ENCODE measurements around the gene SNTB2.

Gene SNTB2

DNA sequence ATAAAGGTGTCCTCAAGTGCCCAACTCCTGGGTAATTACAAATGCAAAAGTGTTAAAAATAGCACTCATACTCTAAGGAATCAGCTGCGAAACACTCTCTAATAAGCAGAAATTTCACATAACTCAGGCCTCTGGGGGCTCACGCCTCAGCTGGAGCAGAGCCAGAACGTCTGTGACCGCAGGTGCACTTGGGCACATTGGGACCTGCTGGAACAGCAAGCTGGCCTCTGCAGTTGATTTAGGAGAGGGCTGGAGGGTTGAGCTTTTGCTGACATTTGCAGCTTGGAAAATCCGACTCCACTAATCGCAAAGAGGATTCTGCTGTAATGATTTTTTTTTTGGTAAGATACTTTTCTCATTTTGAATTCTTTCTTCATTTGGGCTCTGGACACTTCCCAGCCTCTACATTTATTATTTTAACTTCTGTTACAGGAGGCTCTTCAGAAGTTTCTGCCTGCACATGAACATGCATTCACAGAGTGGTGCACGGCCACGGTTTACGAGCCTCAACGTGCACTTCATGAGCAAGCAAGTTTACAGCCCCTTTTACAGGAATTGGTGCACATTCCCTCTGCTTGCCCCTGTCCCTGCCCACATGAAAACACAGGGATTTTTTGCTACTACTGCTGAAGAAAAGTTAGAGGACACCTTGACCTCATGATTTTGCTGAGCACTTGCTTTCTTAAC, 4.1 kb upstream of the SNTB2 start:
- no peak for DNase-seq

DNA sequence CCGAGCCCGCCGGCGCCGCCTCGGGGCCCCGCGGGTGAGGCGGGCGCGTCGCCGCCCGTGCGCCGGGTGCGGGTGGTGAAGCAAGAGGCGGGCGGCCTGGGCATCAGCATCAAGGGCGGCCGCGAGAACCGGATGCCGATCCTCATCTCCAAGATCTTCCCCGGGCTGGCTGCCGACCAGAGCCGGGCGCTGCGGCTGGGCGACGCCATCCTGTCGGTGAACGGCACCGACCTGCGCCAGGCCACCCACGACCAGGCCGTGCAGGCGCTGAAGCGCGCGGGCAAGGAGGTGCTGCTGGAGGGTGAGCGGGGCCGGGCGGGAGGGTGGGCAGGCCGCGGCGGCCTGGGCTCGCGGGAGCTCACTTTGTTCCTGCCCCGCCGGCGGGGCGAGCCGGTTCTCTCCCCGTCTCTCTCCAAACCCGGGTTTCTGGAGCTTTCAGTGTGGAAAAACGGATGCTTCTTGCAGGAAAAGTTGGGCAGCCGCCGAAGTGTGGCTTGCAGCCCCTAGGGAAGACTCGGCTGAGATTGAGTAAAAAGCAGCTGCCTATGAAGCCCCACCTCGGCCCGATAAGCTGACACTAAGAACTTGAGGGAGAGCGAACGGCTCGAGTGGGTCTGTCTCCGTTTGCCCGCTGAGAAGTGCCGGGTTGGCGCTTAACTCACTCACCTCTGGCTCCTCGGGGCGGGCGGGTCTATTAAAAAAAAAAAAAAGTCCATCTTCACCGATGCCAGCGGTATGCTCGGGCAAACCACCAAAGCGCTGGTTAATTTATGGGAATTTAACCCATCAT, 677 bp downstream of the SNTB2 start:
- DNase-seq = peak; percentile 73

DNA sequence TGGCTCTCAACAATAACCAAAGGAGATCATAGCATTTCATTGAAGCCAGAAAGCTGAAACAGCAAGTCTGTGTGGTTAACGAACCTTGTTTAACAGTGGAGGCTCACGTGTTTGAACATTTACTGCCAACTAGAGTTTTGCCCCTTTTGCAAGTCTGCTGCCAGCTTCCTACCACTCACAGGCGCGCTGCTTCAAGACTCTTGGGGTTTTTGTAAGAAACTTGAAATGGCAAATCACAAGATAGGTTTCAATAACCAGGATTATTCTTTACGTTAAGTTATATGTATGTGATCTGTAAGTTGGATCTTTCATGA, 1.2 kb downstream of the SNTB2 start:
- DNase-seq = no peak

DNA sequence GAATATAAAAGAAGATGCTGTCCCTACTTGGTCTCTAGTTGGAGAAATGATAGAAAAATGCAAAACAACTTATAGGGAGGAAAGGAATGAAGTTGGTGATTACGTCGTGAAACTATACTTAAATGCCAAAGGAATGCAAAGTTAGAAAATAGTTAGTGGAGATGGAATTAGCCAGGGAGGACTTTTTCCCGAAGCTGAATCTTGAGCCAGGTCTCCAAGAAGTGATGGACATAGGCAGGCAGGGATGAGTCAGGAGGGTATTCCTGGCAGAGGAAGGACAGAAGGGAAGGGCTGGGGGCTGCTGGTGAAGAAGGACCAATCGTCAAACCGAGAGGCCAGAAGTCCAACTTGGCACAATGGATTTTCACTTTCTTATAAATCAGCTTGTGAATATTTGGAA, 1.8 kb downstream of the SNTB2 start:
- DNase-seq = no peak

DNA sequence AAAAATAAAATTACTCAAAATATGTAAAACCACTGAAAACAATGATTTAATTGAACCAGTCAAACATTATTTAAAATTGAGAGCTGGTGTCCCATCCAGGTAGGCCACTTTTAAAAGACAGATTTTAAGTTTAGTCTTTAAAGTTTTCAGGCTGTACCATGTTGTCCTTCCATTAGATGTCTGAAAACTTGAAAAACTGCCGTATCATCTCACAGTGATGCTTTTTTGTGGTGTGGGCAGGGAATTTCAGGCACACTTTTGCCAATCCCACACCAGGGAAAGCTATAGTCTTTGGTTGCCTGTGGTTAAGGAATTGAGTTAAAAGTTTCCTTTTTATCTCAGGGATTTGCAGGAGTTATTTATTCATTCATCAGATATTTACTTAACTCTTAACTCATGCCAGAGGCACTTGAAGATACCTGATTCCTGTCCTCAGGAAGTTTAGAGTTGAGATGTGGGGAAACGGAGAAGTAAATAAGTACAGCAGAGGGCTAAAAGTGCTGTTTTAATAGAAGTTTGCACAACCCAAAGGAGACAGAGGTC, 3.2 kb downstream of the SNTB2 start:
- DNase-seq = no peak

DNA sequence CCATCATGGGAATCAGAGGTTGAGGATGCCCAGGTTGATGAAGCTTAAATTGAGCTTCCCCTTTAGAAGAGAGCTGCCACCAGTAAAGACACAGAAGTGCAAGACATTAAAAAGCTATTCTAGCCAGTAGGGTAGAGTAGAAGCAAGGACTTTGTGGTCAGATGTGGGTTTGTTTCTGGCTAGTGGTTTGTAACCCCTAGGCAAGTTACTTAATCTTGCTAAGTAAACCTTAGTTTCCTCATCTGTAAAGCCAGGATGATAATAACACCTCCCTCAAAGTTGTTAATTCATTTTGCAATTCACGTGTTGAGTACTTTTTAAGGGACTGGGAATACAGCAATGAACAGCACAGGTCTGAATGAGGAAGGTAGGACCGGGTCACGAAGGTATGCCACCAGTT, 3.6 kb downstream of the SNTB2 start:
- no peak for DNase-seq

DNA sequence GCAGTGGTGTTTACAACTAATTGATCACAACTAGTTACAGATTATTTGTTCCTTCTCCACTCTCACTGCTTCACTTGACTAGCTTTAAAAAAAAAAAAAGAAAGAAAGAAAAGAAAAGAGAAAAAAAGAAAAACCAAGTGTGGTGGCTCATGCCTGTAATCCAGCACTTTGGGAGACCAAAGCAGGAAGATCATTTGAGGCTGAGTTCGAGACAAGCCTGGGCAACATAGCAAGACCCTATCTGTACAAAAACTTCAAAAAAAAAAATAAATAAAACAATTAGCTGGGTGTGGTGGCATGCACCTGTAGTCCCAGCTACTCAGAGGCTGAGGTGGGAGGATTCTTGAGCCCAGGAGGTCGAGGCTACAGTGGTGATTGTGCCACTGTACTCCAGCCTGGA, 4.2 kb downstream of the SNTB2 start:
- no peak for DNase-seq

DNA sequence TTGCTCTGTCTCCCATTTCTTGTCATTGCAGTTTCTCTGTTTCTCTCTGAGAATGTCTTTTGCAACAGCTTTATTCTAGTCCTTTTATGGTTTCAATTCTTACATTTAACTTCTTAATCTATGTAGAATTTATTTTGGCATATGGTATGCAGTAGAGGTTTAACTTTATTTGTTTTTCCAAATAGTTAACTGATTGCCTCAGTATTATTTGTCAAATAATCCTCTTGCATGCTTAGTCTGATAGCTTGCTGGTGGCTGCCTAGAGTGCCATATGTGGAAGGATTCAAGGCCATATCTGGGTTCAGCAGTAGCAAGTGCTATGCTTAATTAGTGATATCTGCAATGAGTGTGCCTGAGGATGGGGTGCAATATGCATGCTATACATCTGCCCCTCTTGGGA, 6.9 kb downstream of the SNTB2 start:
- no peak for DNase-seq

DNA sequence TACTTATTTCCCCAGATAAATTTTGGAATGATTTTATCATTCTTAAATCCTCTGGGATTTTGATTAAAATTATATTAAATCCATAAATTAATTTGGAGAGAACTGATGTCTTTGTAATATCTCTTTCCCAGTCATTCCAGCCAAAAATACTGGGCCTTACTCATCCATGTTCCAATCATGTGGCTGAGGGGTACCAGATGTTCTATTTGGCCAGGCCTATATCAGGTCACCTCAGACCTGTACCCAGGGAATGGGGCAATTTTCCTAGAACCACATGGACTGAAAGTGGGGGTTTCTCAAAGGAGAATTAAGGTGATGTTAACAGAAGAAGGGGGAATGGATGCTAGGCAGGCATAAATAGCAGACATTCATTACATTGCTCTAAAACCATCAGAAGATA, 7.5 kb downstream of the SNTB2 start:
- no peak for DNase-seq

DNA sequence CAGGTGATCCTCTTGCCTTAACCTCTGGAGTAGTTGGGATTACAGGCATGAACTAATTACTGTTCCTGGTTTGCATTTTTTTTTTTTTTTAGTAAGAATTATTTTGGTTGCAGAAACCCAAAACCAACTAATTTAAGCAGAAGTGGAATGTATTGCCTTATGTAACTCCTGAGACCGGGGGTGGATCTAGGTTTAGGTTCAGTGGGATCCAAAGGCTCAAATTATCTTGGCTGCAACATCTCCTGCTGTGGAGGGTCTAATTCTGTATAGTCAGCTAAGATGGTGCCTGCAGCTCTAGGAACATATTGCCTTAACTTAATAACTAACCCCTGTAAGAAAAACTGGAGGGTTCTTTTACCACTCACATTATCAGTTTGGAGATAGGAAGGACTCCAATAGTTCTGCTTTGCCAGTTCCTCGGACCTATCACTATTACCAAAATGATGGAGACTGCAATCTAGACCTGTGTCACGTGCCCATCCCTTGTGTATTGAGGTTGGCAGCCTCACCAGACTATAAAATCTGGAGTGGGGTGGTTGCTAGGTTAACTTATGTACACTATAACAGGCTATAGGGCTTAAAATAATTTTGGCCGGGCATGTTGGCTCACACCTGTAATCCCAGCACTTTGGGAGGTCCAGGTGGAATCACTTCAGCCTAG, 8.5 kb downstream of the SNTB2 start:
- DNase-seq = no peak

DNA sequence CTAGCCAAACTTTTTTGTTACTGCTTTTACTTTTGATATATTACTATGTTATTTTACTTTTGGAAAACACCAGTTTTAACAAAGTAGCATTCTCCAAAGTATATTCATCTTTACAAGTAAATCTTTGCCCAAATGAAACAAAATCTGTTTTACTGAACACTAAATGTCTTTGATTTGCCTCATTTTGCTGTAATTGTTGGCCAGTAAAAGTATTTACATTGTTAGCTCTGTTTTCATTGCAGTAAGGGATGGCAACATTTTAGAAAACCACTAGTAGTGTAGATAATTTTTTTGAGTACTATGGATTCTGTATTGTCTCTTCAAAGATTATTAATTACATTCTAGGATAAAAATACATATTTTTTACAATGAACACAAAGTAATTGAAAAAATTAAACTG, 10.6 kb downstream of the SNTB2 start:
- DNase-seq = no peak

DNA sequence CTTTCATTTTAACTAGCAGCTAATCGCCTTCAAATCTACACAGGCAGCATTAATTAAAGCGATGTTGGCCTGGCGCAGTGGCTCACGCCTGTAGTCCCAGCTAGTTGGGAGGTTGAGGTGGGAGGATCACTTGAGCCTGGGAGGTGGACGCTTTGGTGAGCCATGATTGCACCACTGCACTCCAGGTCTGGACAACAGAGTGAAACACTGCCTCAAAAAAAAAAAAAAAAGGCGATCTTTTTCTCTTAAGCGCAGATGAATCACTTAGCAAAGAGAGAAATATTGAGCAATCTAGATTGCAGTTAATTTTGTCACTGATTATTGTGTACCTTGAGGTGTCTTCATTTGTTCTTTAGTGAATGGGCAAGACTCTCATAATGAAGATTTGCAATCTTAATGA, 12.4 kb downstream of the SNTB2 start:
- no peak for DNase-seq

DNA sequence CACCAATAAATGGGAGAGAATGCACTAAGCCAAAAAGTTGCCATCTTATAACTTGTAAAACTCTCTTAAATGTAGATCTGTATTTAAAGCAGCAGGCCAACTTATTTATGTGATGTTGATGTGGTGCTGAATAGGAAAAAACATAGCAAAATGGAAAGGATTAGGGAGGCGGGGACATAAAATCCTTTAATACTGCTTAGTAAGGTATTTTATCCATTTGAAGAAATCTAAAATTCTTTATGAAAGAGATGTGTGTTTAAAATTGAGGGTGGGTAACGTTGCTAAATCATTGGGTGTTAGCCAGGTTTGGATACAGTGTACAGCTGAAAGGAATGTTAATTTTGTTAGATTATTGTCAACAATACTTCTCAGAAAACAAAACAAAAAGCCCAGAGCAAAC, 14.3 kb downstream of the SNTB2 start:
- no peak for DNase-seq

DNA sequence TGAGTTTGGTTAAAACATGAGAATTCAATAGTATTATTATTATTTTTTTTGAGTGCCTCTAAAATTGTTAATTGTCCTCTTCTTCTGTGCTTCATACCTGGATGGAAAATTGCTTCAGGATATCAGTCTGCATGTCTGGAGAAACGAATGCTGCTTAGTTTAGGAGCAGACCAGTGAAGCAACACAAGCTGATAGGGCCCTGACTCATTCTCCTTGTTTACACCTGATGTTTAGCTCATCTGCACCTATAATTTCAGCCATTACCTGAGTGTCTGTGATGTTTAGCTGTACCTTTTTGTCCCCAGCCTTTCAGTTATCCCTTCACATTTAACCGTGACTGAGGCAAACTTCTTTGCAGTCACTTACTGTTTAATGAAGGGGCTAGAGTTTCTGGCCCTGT, 14.8 kb downstream of the SNTB2 start:
- peak; percentile 6 for DNase-seq

DNA sequence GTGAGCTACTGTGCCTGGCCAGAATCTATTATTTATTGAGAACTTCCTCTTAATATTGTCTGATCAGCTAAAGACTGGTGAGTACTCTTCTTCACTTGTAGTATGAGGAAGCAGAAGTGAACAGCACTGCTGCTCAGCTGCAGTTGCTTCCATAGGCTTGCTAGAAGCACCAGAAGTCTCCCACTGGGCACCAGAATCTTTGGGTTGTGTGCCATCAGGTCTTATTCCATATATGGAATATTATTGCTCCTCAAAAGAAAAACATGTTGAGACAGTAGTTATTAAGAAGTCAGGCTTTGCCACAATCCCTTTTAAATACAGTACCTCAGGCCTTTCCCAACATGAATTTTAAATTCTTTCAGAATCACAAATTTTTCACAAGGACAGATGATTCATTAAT, 17.2 kb downstream of the SNTB2 start:
- no peak for DNase-seq

DNA sequence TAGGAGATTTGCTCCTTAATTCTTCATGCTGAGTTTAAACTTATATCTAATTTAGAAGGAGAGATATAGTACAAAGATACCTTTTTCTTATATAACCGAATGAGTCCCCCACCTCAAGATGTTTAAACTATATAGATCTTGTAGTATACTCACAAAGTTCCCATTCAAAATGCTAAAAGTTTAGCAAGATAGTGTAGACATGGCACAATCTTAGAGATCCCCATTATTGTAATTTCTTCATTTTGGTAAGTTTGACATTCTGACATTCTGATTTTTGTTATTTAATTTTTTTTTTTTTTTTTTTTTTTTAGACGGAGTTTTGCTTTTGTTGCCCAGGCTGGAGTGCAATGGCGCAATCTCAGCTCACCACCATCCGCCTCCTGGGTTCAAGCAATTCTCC, 22.8 kb downstream of the SNTB2 start:
- DNase-seq = no peak

DNA sequence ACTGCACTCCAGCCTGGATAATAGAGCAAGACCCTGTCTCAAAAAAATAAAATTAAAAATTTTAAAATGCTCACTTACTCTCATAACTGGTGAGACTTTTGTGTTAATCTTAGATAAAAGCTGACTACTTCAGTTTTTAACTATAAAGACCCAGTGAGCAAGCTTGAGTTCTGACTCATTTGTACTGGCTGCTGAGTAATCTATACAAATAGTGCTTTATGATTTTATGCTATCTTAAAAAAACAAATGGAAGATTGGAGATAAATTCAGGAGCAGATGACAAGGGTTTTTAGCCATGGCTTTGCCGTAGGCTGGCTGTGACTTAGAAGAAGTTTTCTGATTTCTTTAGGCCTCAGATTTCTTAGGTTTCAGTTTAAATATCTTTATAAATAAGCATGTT, 30.5 kb downstream of the SNTB2 start:
- peak; percentile 23 for DNase-seq

DNA sequence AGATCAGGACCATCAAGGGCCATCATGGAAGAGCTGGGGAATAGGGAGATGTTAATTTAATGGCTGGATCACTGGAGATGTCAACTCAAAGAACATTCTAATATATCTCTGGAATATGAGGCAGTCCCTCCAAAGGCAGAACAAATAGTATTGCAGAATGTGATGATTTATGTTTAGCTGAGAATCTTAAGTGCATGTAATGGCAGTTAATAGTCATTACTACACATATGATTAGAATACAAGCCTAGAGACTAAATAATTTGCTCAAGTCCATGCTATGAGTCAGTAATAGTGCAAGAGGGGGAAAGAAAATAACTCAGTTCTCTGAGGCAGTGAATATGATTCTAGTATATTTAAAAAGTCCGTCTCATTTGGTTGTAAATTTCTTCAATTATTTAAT, 32.3 kb downstream of the SNTB2 start:
- DNase-seq = no peak

DNA sequence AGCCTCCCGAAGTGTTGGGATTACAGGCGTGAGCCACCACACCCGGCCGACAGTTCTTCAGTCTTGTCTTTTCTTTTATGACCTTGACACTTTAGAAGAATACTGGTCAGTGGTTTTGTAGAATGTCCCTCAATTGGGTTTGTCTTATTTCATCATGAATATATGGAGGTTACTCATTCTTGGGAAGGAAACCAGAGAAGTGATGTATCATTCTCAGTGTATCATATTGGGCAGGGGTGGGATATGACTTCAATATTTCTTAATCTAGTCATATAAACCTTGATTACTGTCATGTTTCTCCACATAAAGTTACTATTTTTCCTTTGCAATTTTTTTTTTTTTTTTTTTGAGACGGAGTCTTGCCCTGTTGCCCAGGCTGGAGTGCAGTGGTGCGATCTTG, 36.9 kb downstream of the SNTB2 start:
- no peak for DNase-seq

DNA sequence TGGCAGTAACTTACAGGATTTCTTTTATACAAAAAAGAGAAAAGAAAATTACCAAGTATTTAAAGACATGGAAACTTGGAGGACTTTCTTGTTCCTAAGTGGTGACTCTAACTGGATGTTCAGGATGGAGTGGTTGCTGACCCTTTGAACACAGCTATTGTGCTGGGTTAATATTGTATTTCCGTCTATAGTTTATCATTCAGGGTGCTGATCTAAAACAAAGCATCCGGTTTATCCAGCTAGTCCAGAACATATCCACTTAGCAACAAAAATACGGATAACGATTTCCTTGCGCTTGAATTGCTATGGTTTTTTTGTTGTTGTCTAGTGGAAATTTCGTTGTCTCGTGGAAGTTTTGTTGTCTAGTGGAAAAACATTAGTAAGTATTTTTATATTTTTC, 38.2 kb downstream of the SNTB2 start:
- no peak for DNase-seq

DNA sequence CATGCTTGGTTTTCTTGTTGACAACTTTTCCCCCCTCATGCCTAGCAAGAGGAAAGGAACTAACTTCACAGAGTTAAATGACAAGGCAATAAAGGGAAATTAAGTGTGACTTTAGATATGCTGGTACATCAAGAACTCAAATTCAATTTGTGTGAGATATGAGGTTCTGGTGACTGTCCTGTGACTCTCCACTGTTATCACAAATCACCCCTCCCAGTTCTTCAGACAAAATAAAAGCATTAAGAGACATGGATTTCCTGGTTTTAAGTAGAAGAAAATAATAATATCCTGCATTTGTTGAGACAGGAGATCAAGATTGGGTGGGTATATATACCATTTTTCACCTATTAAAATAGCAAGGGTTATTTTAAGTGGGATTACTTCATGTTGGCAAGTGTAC, 46.2 kb downstream of the SNTB2 start:
- no peak for DNase-seq

DNA sequence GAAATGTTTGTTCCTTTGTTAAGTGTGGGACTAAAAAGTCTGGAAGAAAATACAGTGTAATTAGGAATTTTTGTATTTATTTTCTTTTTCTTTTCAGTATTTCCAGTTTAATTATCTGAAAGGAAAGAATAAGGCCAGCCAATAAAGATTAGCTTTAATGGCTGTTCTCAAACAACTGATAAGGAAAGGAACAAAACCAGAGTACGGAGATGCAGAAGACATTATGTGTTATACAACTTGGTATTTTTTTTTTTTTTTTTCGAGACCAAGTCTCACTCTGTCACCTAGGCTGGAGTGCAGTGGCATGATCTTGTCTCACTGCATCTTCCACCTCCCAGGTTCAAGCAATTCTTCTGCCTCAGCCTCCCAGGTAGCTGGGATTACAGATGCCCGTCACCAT, 47.5 kb downstream of the SNTB2 start:
- no peak for DNase-seq

DNA sequence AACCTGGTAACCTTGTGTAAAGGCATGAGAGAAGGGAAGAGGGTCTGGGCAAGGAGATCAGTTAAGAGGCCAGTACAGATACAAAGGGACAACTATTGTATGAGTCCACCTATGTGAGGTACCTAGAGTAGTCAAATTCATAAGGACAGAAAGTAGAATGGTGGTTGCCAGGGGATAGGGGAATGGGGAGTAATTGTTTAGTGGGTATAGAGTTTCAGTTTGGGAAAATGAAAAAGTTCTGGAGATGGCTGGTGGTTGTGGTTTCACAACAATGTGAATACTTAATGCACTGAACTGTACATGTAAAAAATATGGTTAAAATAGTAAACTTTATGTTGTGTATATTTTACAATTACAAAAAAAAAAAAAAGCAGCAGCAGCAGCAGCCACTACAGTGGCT, 49.4 kb downstream of the SNTB2 start:
- no peak for DNase-seq

DNA sequence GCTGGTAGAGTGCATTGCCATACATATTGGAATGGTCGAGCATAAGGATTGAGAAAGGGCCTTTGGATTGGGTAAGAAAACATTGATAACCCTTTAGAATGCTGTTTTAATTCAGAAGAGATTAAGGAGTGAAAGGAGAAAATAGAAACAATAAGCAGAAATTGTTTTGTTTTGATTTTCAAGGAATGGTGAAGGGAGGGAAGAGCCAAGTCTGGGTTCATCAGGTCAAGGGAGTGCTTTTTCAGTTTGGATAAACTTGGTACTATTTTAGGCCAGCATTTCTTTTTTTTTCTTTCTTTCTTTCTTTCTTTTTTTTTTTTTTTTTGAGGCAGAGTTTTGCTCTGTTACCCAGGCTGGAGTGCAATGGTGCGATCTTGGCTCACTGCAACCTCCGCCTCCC, 50.3 kb downstream of the SNTB2 start:
- no peak for DNase-seq
